NCI-H146 treated with DMSO at 0.1 percent for 48 hours (cell line): ENCODE measurements around the gene RPL12.

Experiments
- DNase-seq: peaks from one replicate; lab custom pipeline; 2025; ENCODE audit not compliant: unreplicated experiment; lab: John Stamatoyannopoulos, UW

Gene RPL12

DNA sequence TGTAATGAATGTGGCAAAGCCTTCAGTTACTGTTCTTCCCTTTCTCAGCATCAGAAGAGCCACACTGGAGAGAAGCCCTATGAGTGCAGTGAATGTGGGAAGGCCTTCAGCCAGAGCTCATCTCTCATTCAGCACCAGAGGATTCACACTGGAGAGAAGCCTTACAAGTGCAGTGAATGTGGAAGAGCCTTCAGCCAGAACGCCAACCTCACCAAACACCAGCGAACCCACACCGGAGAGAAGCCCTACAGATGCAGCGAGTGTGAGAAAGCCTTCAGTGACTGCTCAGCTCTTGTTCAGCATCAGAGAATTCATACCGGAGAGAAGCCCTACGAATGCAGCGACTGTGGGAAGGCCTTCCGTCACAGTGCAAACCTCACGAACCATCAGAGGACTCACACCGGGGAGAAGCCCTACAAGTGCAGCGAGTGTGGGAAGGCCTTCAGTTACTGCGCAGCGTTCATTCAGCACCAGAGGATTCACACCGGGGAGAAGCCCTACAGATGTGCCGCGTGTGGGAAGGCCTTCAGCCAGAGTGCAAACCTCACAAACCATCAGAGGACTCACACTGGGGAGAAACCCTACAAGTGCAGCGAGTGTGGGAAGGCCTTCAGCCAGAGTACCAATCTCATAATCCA, 6.8 kb downstream of the RPL12 start:
- DNase-seq: no peak

DNA sequence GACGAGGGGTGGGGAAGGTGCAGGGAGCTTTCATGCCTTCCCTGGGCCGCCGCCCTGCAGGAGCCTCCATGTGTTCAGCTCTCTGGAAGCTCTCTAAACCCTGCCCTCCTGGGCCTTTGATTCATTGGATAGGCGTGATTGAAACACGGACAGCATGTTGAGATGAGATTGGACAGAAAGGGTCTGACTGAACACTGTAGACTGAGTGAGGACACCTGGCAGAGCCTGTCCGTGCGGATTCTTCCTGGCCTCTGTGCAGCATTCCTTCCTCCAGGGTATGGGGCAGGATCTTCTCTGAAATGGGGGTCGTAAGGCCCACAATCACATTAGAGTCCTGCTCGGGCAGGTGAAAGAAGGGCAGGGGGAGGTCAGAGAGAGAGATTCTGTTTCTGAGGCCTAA, 12.8 kb downstream of the RPL12 start:
- DNase-seq: no peak

- no peak for DNase-seq
These were observed 13.5 kb downstream of the RPL12 start for GRCh38 chr9:127437497-127438264.

- no peak for DNase-seq
These were observed 20.8 kb downstream of the RPL12 start for GRCh38 chr9:127430415-127430814.

GRCh38 chr9:127428348-127428747, 22.9 kb downstream of the RPL12 start:
- no peak for DNase-seq

GRCh38 chr9:127426756-127427155, 24.4 kb downstream of the RPL12 start:
- DNase-seq: no peak

GRCh38 chr9:127424676-127424999, 26.6 kb downstream of the RPL12 start:
- no peak for DNase-seq

DNA sequence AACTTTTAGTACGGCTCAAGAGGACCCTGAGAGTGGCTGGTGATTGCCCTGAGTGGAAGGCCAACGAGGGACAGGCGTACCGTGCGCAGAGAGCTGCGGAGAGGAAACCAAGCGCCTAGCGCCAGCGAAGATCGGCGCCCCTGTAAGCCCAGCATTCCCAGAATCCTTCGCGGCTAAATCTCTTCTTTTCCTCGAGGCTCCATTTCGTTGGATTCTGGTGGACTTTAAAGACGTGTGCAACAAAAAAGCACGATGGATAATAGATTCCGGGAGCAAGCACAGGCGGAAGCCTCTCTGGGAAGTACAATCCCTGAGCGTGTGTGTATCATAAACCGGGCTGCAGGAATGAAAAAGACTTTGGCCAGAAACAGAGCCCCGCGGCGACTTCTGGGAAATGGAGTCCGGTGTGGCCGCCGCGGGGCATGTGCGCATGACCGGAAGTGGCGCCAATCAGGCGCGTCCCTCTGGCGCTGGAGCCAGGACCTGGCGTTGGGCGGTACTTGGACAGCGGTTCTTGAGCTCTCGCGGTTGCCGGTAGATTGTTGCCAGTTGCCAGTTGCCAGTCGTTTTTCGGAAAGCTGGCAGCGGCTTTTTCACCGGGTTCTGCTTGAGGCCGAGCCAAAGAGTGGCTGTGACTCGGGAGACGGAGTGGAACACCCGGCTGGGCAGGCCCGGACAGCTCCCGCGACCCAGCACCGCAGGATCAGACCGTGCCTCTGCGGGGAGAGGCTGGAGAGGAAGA, 27.1 kb downstream of the RPL12 start, which contains the start of gene ZNF79:
TSS of gene ZNF79 (plus strand) at position 449 of the 742 bp plus-strand sequence. CDS start 406 bp downstream, outside the sequence.
- DNase-seq: peak; percentile 64

- no peak for DNase-seq
These were observed 27.7 kb downstream of the RPL12 start for GRCh38 chr9:127423476-127423933.

DNA sequence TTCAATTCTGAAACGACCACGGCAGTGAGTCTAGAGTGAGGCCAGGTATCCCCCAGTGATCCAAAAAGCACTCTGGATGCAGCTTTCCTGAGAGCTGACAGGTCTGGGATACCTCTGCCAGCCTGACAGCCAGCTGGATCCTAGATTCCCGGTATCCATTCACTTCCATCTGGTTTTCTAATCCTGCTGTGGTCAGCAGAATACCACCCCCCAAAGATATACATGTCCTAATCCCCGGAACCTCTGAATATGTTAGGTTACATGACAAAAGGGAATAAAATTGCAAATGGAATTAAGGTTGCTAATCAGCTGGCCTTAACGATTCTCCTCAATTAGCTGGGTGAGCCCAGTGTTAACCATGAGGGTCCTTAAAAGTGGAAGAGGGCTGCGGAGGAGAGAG, 28.4 kb downstream of the RPL12 start:
- no peak for DNase-seq

GRCh38 chr9:127422133-127422782, 28.9 kb downstream of the RPL12 start:
- no peak for DNase-seq

DNA sequence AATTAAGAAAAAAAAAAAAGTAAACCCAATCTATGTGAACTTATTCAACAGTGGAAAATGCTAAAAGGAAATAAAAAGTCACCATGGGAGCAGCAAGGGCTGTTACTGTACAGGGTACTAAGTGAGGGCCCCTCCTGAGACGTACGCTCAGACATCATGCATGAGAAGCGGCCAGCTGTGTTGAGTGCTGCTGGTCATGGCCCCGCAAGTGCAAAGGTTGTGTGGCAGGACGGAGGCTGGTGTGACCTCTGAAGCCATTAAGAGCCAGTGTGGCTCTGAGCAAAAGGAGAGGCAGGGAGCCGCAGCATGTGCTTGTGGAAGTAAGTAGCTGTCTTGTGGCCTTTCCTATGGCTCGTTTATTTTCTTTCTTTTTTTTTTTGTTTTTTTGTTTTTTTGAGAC, 30.1 kb downstream of the RPL12 start:
- no peak for DNase-seq

GRCh38 chr9:127419348-127419747, 31.9 kb downstream of the RPL12 start:
- DNase-seq: no peak

- DNase-seq: no peak
These were observed 33.2 kb downstream of the RPL12 start for GRCh38 chr9:127418037-127418471.

- DNase-seq: no peak
These were observed 33.8 kb downstream of the RPL12 start for GRCh38 chr9:127417131-127418036.

GRCh38 chr9:127415657-127416056, 35.5 kb downstream of the RPL12 start:
- no peak for DNase-seq

DNA sequence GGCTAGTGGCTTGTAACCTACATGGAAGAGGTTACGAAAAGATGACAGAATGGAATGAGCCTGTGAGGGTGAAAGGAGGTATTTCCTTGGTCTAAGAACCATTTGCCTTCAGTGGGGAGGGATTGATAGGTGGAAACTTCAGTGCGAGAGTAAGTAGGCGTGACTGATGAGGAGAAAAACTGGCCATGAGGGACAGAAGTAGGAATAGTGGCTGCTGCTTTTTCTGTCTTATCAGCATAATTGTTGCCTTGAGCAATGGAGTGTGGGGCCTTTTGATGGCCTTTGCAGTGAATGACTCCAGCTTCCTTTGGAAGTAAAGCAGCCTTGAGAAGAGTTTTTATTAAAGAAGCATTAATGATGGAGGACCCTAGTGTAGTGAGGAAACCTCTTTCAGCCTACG, 36.1 kb downstream of the RPL12 start:
- no peak for DNase-seq

DNA sequence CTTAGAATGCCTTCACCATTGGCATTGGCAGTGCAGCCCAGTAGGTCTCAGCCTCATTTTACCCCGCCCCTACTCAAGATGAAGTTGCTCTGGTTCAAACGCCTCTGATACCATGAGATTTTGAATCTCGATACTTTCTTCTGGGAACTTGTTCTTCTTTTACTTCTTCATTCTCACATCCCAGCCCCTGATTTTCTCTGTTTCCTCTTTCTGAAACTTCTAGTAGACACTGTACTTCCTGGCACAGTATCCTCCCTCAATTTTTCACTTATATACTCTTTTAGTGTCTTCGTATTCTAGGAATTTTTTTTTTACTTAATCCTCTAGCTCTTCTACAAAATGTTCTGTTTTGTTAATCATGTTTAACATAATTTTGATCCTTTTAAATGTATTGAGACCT, 40.1 kb downstream of the RPL12 start:
- no peak for DNase-seq

DNA sequence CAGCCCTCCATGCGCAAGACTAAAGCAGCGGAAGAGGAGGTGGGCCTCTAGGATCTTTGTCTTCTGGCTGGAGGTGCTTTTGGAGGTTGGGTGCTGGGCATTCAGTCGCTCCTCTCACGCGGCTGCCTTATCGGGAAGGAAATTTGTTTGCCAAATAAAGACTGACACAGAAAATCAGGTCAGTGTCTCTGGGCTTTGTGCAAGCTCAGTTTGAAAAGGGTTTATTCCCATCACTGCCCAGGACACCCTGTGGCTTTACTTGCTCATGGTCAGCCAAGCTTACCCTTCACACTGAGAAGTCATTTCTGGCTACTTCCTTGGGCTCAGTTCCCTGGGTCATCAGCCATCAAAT, 43.7 kb downstream of the RPL12 start:
- DNase-seq: peak; percentile 47

DNA sequence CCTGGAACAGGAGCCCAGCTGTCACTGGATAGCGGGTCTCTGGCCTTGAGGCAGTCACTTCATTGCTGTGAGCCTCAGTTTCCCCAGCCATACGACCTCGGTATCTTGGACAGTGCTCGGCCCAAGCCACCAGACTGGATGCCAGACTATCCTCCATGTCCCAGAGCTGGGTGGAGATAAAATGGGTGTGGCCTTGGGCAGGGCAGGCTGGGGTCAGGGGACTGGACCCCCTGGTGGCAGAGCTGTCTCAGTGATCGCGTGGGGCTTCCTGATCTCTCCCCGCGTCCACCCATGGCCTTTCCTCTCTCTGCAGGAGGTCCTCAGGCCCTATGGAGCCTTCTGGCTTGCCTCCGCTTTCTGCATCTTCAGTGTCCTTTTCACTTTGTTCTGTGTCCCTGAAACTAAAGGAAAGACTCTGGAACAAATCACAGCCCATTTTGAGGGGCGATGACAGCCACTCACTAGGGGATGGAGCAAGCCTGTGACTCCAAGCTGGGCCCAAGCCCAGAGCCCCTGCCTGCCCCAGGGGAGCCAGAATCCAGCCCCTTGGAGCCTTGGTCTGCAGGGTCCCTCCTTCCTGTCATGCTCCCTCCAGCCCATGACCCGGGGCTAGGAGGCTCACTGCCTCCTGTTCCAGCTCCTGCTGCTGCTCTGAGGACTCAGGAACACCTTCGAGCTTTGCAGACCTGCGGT, 44.3 kb downstream of the RPL12 start:
- DNase-seq: no peak
